ENCODE data around the gene CCDC85A.

DNA sequence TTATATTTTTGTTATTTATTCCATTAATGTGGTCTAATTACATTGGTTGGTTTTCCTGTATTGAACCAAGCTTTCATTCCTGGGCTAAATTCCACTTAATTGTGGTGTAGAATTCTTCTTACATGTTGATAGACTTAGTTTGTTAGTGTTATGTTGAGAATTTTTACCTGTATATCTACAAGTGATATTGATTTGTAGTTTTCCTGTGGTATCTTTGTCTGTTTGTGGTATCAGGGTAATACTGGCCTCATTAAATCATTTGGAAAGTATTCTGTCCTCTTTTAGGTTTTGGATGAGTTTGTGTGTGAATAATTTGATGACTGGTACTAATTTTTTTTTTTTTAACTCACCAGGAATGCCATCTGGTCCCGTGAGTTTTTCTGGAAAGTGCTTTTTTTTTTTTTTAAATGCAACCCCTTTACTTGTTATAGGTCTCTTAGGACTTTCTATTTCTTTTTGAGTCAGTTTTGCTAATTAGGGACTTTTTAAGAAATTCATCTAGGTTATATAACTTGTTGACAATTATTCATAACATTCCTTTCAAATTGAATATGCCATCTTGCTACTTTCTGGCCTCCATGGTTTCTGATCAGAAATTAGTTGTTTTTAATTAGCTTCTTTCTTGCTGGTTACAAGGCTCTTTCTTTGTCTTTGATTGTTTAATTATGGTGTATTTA lies 232.8 kb downstream of the CCDC85A start:
- TF ChIP-seq EZH2 (IDR thresholded peaks at IDR 0.05; ENCODE audit: low read length): no peak
- TF ChIP-seq, protein P1, sequence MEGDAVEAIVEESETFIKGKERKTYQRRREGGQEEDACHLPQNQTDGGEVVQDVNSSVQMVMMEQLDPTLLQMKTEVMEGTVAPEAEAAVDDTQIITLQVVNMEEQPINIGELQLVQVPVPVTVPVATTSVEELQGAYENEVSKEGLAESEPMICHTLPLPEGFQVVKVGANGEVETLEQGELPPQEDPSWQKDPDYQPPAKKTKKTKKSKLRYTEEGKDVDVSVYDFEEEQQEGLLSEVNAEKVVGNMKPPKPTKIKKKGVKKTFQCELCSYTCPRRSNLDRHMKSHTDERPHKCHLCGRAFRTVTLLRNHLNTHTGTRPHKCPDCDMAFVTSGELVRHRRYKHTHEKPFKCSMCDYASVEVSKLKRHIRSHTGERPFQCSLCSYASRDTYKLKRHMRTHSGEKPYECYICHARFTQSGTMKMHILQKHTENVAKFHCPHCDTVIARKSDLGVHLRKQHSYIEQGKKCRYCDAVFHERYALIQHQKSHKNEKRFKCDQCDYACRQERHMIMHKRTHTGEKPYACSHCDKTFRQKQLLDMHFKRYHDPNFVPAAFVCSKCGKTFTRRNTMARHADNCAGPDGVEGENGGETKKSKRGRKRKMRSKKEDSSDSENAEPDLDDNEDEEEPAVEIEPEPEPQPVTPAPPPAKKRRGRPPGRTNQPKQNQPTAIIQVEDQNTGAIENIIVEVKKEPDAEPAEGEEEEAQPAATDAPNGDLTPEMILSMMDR (optimal IDR thresholded peaks at IDR 0.05 in 1 of 3, IDR thresholded peaks at IDR 0.05 in 1 of 3, conservative IDR thresholded peaks at IDR 0.05 in 1 of 3; ENCODE audit: extremely low read depth in 1 of 3, insufficient read depth in 2 of 3, low read length in 3 of 3): no peak

Measured in keratinocyte (primary cell).